SU-DHL-6 (cell line): ENCODE measurements around the gene TPGS1.

Experiments used
- H2AFZ ChIP-seq: fragments of 200-600 bp; sonication (generic); 2 replicates; pipeline ENCODE4 v1.6.1; 2014; ENCODE audit warnings: low read depth, mild to moderate bottlenecking, moderate library complexity, mixed read lengths, antibody characterized with exemption, low read length; ENCODE audit not compliant: severe bottlenecking
- H3F3A ChIP-seq: fragments of 200-600 bp; shearing (Covaris generic); 2 replicates; pipeline ENCODE4 v1.6.0; 2016; ENCODE audit warnings: antibody characterized with exemption, mild to moderate bottlenecking; ENCODE audit not compliant: insufficient read depth
- H3K27ac ChIP-seq: fragments of 200-600 bp; sonication (generic); 2 replicates; pipeline ENCODE4 v1.5.1; 2016; ENCODE audit warnings: low read depth, mild to moderate bottlenecking, low read length, moderate library complexity, mixed read lengths
- H3K27me3 ChIP-seq: fragments of 200-600 bp; sonication (generic), shearing (Covaris generic); 2 replicates; pipeline ENCODE4 v1.6.0; 2014; ENCODE audit warnings: mild to moderate bottlenecking, low read length
- H3K36me3 ChIP-seq: fragments of 200-600 bp; sonication (generic); 2 replicates; pipeline ENCODE4 v1.6.1; 2014; ENCODE audit warnings: mild to moderate bottlenecking, low read length, mixed read lengths
- H3K4me2 ChIP-seq: fragments of 300-600, 200-600 bp; shearing (Covaris generic), sonication (generic); 2 replicates; pipeline ENCODE4 v1.6.0; 2014; ENCODE audit warnings: low read length, low read depth, mild to moderate bottlenecking; ENCODE audit not compliant: poor library complexity, severe bottlenecking
- H3K4me3 ChIP-seq: fragments of 200-600 bp; sonication (generic); 2 replicates; pipeline ENCODE4 v1.5.1; 2014; ENCODE audit warnings: antibody characterized with exemption, low read length, mild to moderate bottlenecking, mixed read lengths; ENCODE audit not compliant: insufficient read depth, poor library complexity, severe bottlenecking
- H3K79me2 ChIP-seq: fragments of 200-600 bp; sonication (generic); 2 replicates; pipeline ENCODE4 v1.6.1; 2014; ENCODE audit warnings: mild to moderate bottlenecking, low read length, moderate library complexity; ENCODE audit not compliant: insufficient read depth
- H3K9ac ChIP-seq: fragments of 200-600 bp; sonication (generic); 2 replicates; pipeline ENCODE4 v1.7.0; 2014; ENCODE audit warnings: mild to moderate bottlenecking, low read length
- H3K9me2 ChIP-seq: fragments of 200-600 bp; sonication (generic); replicated peaks from 2 replicates; pipeline ENCODE4 v1.6.1; 2014; ENCODE audit warnings: low read length; ENCODE audit not compliant: insufficient read depth
- H3K9me3 ChIP-seq: fragments of 200-600 bp; sonication (generic); 2 replicates; pipeline ENCODE4 v1.6.1; 2014; ENCODE audit warnings: low read length, mixed read lengths; ENCODE audit not compliant: insufficient read depth
- H4K20me1 ChIP-seq: fragments of 200-600 bp; sonication (generic); 2 replicates; pipeline ENCODE4 v1.6.1; 2014; ENCODE audit warnings: low read depth, mild to moderate bottlenecking, antibody characterized with exemption, low read length, moderate library complexity, mixed read lengths
- CTCF ChIP-seq: fragments of 200-600 bp; sonication (generic); IDR thresholded peaks from one replicate; pipeline ENCODE4 v1.5.1; 2017; ENCODE audit warnings: antibody characterized with exemption, mild to moderate bottlenecking, low read length, moderate library complexity; ENCODE audit not compliant: insufficient read depth, poor library complexity, severe bottlenecking
- EZH2phosphoT487 ChIP-seq: fragments of 200-600 bp; sonication (generic), shearing (Covaris generic); conservative IDR thresholded peaks from 2 replicates; pipeline ENCODE4 v1.6.1; 2018; ENCODE audit warnings: mild to moderate bottlenecking, antibody characterized with exemption, low read length, moderate library complexity, mixed read lengths

Gene TPGS1

GRCh38 chr19:470701-471100 is 36.6 kb upstream of the TPGS1 start:
- Histone ChIP-seq H3K4me2 (no peak overlapping the region), H3K9ac (no peak overlapping the region), H3K9me3 (no peaks in the 10 kb centered on the region), H3K36me3 (no peaks in the 10 kb centered on the region), H2AFZ (no peak overlapping the region), H3F3A (no peaks in the 10 kb centered on the region), H3K79me2 (no peaks in the 10 kb centered on the region), H3K4me3 (no peak overlapping the region), H3K9me2 (no peaks in the 10 kb centered on the region), H3K27ac (no peak overlapping the region), H4K20me1 (no peaks in the 10 kb centered on the region), H3K27me3 (no peaks in the 10 kb centered on the region)
- TF ChIP-seq CTCF = no peak
- no peak for TF ChIP-seq EZH2phosphoT487

- Histone ChIP-seq H3K4me3 (no peak overlapping the region), H3K9me2 (no peaks in the 10 kb centered on the region), H3K9me3 (no peaks in the 10 kb centered on the region), H3K4me2 (no peak overlapping the region), H3K79me2 (no peaks in the 10 kb centered on the region), H3F3A (no peaks in the 10 kb centered on the region), H2AFZ (no peak overlapping the region), H3K27ac (no peak overlapping the region), H4K20me1 (no peaks in the 10 kb centered on the region), H3K36me3 (no peaks in the 10 kb centered on the region), H3K27me3 (no peaks in the 10 kb centered on the region), H3K9ac (no peak overlapping the region)
- TF ChIP-seq CTCF (no peak), EZH2phosphoT487 (no peak)
Measured at GRCh38 chr19:472005-472858, 35.1 kb upstream of the TPGS1 start.

GRCh38 chr19:474126-475078 is 32.9 kb upstream of the TPGS1 start:
- no peak overlapping the region for H2AFZ ChIP-seq
- TF ChIP-seq CTCF = no peak
- no peak for TF ChIP-seq EZH2phosphoT487
- H4K20me1 ChIP-seq = no peaks in the 10 kb centered on the region
- no peak overlapping the region for H3K4me3 ChIP-seq
- H3K9me2 ChIP-seq = no peaks in the 10 kb centered on the region
- no peak overlapping the region for H3K27ac ChIP-seq
- H3K27me3 ChIP-seq = no peaks in the 10 kb centered on the region
- H3K36me3 ChIP-seq = no peaks in the 10 kb centered on the region
- H3K9ac ChIP-seq = no peak overlapping the region
- no peaks in the 10 kb centered on the region for H3K79me2 ChIP-seq
- H3F3A ChIP-seq = no peaks in the 10 kb centered on the region
- no peak overlapping the region for H3K4me2 ChIP-seq
- H3K9me3 ChIP-seq = no peaks in the 10 kb centered on the region
